ENCODE data around the gene ZRANB3. TPM values are rescaled to one million over a fixed set of nuclear protein-coding genes. Genes with fewer than 3 reads are reported as not detected.
"Not testable (repeated sequence)": the region's sequence is repeated elsewhere in the genome, so short reads cannot be mapped to it uniquely, and the experiment has no call there.

Gene ZRANB3
- total RNA-seq, 1 donor, result 9.3 TPM

GRCh38 chr2:135317375-135317774, 213.6 kb downstream of the ZRANB3 start:
- TF ChIP-seq, protein P1, sequence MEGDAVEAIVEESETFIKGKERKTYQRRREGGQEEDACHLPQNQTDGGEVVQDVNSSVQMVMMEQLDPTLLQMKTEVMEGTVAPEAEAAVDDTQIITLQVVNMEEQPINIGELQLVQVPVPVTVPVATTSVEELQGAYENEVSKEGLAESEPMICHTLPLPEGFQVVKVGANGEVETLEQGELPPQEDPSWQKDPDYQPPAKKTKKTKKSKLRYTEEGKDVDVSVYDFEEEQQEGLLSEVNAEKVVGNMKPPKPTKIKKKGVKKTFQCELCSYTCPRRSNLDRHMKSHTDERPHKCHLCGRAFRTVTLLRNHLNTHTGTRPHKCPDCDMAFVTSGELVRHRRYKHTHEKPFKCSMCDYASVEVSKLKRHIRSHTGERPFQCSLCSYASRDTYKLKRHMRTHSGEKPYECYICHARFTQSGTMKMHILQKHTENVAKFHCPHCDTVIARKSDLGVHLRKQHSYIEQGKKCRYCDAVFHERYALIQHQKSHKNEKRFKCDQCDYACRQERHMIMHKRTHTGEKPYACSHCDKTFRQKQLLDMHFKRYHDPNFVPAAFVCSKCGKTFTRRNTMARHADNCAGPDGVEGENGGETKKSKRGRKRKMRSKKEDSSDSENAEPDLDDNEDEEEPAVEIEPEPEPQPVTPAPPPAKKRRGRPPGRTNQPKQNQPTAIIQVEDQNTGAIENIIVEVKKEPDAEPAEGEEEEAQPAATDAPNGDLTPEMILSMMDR (IDR thresholded peaks at IDR 0.05; ENCODE audit: insufficient read depth, low read length), result no peak
- H3K4me3 ChIP-seq (ENCODE audit: low read depth, low read length), result no peak overlapping the region
- DNase-seq (ENCODE audit: low read depth), result no peak

DNA sequence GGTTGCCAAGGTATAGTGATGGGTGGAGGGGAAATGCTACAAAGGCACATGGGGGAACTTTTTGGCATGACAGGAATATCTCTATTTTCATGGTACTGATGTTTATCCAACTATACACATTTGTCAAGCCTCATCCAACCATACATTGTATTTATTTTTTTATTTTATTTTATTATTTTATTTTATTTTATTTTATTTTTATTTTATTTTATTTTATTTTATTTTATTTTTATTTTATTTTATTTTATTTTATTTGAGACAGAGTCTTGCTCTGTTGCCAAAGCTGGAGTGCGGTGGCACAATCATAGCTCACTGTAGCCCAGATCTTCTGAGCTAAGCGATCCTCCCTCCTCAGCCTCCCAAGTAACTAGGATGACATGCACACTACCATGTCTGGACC, 219.1 kb downstream of the ZRANB3 start:
- TF ChIP-seq, protein P1 (IDR thresholded peaks at IDR 0.05; ENCODE audit: insufficient read depth, low read length), result no peak
- no peak for DNase-seq (ENCODE audit: low read depth)
- no peak overlapping the region for H3K4me3 ChIP-seq (ENCODE audit: low read depth, low read length)

DNA sequence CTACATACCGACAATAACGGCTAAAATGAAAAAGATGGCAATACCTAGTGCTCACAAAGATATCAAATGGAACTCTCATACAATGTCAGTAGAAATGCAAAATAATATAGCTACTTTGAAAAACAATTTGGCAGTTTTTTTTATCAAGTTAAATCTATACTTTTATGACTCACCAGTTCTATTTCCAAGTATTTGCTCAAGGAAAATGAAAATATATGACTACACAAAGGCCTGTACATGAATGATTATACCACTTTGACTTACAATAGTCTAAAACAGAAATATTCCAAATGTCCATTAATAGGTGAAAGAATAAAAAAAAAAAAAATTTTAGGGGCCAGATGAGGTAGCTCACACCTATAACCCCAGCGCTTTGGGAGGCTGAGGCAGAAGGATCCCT, 219.8 kb downstream of the ZRANB3 start:
- TF ChIP-seq, protein P1 (IDR thresholded peaks at IDR 0.05; ENCODE audit: insufficient read depth, low read length), result no peak
- no peak overlapping the region for H3K4me3 ChIP-seq (ENCODE audit: low read depth, low read length)
- DNase-seq (ENCODE audit: low read depth), result no peak

DNA sequence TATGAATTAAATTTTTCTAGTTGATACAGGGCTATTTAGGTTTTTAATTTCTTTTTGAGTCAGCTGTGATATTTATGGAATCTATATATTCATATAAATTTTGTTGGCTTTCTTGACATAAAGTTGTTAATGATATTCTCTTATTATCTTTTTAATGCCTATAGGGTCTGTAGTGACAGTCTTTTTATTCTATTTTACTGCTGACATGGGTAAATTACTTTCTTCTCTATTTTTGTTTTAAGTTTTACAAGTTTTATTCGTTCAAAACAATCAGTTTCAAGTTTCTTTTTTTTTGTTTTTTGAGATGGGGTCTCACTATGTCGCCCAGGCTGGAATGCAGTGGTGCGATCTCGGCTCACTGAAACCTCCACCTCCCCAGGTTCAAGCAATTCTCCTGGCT, 226.3 kb downstream of the ZRANB3 start:
- DNase-seq (ENCODE audit: low read depth), result no peak
- H3K4me3 ChIP-seq (ENCODE audit: low read depth, low read length), result no peak overlapping the region
- TF ChIP-seq, protein P1 (IDR thresholded peaks at IDR 0.05; ENCODE audit: insufficient read depth, low read length), result no peak

- DNase-seq (ENCODE audit: low read depth), result peak; percentile 22
- no peak overlapping the region for H3K4me3 ChIP-seq (ENCODE audit: low read depth, low read length)
- TF ChIP-seq, protein P1 (IDR thresholded peaks at IDR 0.05; ENCODE audit: insufficient read depth, low read length), result no peak
Measured at GRCh38 chr2:135299658-135300244, 231.3 kb downstream of the ZRANB3 start.

- no peak overlapping the region for H3K4me3 ChIP-seq (ENCODE audit: low read depth, low read length)
- TF ChIP-seq, protein P1 (IDR thresholded peaks at IDR 0.05; ENCODE audit: insufficient read depth, low read length), result no peak
- no peak for DNase-seq (ENCODE audit: low read depth)
Measured at GRCh38 chr2:135299165-135299564, 231.9 kb downstream of the ZRANB3 start.

- not testable (repeated sequence) for DNase-seq (ENCODE audit: low read depth); H3K4me3 ChIP-seq (ENCODE audit: low read depth, low read length)
Measured at GRCh38 chr2:135287121-135287520, 243.9 kb downstream of the ZRANB3 start.
